GM18499 (cell line): Measurements from ENCODE around the gene KYAT1.
A peak's percentile ranks its signal among the peaks of the same experiment; 100 is the strongest.

Experiments
- ATAC-seq: cut with Tn5 transposase; IDR thresholded peaks from one replicate; pipeline ENCODE4 v1.9.1; 2021; ENCODE audit warnings: moderate number of reproducible peaks; ENCODE audit not compliant: insufficient read depth, unreplicated experiment

Gene KYAT1

DNA sequence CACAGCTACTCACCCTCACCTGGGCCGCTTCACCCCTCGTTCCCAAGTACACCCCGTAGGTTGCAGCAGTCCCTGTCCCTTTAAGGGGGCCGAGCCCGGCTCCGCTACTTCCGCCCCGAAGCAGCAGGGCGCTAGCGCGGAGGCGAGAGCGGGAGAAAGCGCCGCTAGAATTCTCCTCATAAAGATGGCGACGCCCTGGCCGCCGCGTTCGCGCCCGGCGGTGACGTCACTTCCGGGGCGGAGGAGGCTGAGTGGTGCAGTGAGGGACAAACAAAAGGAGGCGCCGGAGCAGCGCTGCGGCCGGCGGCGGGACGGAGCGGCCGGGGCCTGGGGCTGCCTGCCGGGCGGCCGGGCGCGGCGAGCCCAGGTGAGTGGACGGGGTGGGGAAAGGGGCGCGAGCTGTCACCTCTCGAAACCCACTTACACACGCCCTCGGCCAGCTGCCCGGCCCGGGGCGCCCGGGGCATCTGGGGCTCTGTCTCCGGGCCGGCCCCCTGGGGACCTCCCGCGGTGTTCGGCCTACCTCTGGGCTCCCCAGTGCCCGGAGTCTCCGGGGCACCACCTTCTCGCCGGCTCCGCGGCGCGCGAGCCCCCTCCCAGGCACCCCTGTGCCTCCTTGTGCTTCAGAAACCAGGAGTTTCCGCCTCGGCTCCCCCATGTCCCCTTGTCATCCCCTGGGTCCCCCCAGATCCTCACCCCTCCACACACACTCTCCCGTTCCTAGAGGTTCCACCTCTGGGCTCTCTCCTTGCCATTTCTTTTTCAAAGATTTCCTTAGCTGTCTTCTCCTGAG, at the start of gene KYAT1, which contains the start of gene LRRC8A:
Gene KYAT1 (minus strand): TSS at position 67 of the 793 bp plus-strand sequence. CDS start 36,545 bp downstream, outside the sequence.
Gene LRRC8A (plus strand): TSS at position 250 of the 793 bp plus-strand sequence. CDS start 25,032 bp downstream, outside the sequence.
- ATAC-seq = peak; percentile 58

DNA sequence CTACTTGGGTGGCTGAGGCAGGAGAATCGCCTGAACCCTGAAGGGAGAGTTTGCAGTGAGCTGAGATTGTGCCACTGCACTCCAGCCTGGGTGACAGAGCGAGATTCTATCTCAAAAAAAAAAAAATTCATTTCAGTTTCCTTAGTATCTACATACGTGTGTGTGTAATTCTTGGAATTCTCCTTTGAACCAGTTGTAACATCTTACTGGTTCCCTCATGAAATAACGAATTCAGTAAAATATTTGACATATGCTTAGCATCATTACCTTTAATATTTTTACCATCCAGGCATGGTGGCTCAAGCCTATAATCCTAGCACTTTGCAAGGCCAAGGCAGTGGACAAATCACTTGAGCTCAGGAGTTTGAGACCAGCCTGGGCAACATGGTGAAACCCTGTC, 47.8 kb upstream of the KYAT1 start:
- no peak for ATAC-seq

DNA sequence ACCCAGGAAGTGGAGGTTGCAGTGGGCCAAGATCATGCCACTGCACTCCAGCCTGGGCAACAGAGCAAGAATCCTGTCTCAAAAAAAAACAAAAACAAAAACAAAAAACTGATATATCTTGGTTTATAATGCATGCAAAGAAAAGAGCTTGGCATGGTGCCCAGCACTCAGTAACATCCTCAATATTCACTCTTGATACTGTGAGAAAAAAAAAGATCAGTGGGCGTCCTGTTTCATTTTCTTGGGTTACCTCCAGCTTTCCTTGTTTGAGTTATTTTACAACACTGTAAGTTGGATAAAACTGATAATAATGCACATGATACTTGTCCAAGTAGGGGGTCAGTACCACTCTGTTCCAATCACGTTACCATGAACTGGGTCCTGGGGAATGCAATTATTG, 46.9 kb upstream of the KYAT1 start:
- ATAC-seq = no peak

DNA sequence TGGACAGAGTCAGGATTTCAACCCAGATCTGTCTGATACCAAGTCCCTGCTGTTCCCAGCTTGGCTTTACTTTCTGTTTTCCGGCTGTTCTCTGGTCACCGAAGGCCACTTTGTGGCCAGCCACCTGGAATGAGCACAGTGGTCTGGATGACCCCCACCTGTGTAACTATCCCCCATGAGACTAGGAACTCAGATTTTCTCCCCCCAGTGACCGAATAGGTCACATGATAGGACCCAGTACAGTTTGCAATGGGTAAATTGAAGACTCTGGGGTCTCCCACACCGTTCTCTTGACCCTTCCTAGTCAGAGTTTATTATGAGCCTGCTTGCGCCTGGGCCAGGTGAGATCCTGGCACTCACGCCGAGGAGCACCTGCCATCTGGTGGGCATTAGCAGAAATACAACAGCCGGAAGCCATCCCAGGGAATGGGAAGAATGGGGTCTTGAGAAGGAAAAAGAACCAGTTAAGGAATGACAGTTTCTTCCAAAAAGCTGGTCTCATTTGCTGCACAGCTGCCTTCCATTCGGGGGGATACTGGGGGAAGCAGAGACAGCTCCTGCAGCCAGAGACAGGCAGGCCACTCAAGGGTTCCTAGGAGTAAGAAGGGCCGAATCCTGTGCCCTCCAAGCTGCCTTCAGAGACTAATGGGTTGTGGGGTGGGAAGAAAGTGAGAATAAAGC, 46.1 kb upstream of the KYAT1 start:
- no peak for ATAC-seq

DNA sequence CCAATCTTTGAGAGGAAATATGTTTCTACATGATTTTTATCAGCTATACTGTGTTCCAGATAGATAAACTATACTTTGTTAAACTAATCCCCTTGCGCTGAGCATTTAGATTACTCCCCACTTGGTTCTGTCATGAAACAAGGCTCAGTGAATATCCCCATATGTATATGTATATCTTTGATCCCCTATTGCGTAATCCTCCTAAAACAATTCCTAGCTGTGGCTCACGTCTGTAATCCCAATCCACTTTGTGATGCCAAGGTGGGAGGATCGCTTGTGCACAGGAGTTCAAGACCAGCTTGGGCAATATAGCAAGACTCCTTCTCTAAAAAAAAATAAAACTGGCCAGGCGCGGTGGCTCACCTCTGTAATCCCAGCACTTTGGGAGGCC, 41.7 kb upstream of the KYAT1 start:
- ATAC-seq = no peak

DNA sequence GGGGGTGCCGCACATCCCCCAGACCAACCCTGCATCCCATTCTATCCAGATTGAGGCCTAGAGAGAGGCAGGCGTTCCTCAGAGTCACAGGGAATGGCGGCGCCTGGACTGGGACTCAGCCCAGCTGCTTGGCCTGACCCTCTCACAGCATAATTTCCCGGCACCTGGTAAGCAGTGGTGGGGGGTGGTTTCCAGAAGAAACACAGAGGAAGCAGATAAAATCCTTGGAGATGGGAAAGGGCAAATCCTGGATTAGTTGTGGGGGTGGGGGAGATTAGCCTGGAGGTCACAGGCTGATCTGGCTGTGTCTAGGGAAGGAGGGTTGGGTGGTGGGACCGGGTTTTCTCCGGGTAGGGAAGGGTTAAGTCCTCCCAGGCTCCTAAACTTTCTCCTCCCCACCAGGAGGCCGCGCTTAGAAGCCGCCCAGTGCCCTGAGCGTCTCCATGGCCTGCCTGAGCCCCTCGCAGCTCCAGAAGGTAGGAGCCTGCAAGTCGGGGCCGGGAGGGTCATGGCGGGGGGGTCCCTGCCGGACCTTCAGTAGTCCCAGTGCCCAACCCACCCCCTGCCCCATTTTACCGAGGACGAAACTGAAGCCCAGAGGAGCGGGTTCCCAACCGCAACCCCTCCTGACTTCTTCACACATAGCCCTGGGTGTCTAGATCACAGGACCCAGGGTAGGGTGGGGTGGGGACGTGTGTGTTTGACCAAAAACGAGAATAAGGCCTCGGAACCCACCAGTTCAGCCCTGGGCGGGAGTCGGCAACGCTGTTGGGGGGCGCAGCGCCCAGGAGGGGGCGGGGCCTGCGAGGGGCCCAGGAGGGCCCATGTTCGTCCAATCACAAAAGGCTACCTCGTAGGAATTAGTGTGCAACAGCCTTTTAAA, 40.4 kb upstream of the KYAT1 start:
- ATAC-seq = no peak

DNA sequence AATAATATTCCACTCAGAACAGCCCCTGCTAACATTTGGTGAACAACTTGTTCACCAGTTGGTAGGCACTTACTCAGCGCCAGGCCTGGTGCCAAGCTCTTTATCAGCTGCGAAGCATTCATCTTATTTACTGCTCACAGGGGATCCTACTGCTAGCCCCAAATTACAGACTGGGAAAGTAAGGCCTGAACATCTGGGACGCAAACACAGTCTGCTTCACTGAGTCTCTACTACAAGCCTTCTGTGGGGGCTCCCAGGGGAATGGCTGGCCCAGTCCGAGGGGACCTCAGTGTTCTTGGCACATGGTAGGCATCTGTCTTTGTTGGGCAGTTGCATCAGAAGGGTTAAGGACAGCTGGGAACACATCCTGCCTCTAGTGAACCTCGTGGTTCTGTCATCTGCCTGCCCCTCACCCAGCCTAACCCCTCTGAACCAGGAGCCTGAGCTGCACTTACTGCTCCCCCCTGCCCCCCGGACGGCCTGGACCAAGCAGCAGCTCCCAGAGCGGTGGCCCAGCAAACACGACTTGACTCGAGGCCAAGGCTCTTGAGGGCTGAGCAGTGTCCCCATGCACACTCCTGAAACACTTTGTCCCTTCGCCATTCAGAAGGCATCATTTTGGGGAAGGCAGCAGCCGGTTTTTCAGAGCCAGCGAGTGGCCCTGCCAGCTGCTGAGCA, 38.8 kb upstream of the KYAT1 start, which contains the start of gene PHYHD1:
Gene PHYHD1 (plus strand): TSS at position 602 of the 678 bp plus-strand sequence. CDS start 1,342 bp downstream, outside the sequence.
- ATAC-seq = no peak

DNA sequence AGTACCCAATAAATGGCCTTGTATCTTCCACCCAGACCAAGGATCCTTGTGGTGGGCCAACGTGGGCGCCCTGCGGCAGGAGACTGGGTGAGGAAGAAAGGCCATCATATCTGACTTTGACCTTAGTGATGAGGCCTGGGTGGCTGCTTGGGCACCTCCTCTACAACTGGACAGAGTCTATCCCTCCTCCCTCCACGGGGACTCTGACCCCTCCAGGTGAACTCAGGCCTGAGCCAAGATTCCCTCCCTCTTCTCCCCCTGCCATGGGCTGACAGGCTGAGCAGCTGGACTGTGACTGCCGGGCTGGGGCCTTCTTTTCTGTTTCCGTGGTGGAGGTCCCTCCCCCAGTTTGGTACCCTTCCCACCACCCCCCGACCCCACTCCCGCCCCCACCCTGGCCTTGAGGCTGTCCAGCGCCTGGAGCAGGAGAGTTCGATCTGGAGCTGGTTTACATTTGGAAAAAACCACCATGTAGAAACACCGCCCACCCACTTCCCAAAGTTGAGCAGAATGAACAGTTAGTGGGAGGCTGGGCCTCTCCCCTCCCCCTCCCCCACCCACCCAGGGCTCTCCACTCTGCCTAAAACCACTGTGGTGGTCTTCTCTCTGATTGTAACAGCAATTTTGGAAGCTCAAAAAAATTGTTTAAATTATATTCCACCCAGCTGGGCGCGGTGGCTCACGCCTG, 37.8 kb upstream of the KYAT1 start:
- ATAC-seq = no peak

DNA sequence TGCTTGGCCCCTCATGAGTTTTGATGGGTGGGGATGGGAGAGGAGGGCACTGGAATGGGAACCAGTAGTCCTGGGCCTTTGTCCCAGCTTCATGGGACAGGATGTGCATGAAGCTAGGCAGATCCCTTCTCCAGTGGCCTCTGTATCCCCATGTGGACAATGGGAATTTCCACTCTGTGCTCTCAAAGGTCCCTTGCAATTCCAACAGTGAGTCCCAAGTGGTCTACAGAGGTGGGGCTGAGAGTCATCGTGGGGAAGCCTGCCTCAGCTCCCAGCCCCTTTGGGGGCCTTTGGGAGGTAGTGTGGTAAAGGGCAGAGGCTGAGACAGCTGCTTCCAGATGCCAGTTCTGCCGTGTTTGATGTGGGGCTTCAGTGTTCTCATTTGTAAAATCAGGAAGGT, 37.2 kb upstream of the KYAT1 start:
- no peak for ATAC-seq

DNA sequence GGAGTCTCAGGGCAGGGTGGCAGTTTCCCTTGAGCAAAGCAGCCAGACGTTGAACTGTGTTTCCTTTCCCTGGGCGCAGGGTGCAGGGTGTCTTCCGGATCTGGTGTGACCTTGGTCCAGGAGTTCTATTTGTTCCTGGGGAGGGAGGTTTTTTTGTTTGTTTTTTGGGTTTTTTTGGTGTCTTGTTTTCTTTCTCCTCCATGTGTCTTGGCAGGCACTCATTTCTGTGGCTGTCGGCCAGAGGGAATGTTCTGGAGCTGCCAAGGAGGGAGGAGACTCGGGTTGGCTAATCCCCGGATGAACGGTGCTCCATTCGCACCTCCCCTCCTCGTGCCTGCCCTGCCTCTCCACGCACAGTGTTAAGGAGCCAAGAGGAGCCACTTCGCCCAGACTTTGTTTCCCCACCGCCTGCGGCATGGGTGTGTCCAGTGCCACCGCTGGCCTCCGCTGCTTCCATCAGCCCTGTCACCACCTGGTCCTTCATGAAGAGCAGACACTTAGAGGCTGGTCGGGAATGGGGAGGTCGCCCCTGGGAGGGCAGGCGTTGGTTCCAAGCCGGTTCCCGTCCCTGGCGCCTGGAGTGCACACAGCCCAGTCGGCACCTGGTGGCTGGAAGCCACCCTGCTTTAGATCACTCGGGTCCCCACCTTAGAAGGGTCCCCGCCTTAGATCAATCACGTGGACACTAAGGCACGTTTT, 35.5 kb upstream of the KYAT1 start:
- no peak for ATAC-seq

DNA sequence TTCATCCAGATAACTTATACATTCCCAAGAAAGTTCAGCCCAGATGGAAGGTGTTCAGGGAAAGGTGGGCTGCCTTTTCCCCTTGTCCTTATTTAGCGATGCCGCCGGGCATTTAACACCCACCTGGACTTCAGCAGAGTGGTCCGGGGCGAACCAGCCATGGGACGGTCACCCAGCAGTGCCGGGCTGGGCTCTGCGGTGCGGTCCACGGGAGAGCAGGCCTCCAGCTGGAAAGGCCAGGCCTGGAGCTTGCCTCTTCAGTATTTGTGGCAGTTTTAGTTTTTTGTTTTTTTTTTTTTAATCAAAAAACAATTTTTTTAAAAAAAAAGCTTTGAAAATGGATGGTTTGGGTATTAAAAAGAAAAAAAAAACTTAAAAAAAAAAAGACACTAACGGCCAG, 35.0 kb upstream of the KYAT1 start:
- no peak for ATAC-seq

DNA sequence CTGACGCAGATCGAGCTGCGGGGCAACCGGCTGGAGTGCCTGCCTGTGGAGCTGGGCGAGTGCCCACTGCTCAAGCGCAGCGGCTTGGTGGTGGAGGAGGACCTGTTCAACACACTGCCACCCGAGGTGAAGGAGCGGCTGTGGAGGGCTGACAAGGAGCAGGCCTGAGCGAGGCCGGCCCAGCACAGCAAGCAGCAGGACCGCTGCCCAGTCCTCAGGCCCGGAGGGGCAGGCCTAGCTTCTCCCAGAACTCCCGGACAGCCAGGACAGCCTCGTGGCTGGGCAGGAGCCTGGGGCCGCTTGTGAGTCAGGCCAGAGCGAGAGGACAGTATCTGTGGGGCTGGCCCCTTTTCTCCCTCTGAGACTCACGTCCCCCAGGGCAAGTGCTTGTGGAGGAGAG, 34.5 kb upstream of the KYAT1 start:
- no peak for ATAC-seq

DNA sequence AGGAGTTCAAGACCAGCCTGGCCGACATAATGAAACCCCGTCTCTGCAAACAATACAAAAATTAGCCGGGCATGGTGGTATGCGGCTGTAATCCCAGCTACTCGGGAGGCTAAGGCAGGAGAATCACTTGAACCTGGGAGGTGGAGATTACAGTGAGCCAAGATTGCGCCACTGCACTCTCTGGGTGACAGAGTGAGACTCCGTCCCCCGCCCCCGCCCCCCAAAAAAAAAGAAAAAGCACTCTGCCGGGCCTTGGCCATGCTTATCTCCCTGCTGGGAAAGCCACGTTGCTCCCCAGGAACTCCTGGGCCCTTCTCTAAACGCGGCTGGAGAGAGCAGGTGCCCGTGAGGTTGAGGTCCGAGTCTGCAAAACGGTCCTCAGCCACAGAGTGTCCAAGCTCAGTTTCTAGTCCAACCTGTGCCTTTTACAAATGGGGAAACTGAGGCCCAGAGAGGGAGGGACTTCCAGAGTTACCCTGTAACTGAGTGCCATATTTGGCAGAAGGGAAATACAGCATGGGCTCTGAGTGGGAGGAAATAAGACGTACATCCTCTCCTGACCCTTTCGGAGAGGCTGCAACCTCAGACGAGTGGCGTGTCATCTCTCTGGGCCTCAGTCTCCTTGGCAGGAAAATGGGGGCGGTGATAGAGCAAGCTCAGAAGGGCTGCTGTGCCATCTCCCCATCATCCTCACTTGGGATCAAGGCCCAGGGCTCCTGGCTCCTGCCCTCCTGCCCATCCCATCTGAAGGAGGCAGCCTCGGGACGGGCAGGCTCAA, 32.4 kb upstream of the KYAT1 start:
- ATAC-seq = no peak

DNA sequence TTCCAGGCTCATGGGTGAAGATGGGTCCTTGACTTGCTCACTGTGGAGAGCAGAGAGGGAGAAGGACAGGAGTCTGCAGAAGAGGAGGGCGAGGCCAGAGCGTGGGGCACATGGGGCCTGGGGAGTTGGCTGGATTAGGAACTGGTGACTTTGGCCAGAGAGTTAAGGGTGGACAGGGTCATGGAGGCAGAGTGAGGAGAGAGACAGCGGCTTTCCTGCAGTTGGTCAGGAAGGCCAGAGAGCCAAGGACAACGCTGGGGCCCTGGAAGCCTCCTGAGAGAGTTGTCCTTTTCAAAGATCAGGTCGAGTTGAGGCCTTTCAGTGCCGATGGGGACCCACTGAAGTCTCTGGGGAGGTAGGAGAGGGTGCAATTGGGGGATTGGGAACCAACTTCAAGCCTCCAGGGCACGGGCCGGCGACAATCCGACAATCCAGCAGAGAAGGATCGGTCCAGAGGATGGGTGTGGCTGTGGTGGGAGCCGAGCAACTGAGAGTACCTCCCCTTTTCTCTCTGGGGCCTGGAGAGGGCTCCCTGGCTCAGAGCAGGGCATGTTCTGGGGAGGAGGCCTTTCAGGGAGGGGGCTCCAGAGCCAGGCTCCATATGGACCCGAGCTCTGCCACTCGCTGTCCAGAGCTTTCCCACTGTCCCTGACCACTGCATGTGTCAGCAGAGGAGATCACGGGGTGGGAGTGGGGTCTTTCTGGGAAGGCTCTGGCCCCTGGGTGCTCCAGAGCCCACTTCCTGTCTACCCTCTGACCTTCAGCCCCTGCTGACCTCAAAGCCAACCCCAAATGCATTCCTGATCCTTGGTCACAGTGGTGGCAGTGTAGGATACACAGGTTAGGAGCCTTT, 31.5 kb upstream of the KYAT1 start:
- ATAC-seq = no peak

DNA sequence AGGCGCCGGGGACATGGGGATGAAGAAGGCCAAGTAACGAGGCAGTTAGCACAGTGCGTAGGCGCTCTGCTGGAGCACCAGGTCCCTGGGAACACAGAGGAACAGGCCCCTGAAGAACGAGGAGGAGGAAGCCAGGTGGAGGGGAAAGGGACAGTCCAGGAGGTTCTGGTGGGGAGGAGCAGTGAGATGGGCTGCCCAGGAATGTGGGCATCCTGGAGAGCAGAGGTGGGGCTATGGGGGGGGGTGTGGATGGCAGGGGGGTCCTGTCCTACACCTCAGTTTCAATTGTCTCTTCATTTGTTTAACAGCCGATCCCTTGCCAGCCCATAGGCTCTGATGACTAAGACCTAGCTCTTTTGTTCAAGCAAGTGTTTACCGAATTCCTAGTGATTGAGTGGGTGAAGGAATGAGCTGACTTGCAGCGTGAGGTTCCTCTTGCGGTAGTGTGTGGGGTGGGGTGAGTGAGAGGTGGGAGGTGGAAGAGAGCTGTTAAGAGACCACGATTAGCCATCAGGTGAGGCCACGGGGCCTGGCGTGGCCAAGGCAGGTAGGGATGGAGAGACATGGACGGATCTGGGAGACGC, 30.6 kb upstream of the KYAT1 start:
- no peak for ATAC-seq

DNA sequence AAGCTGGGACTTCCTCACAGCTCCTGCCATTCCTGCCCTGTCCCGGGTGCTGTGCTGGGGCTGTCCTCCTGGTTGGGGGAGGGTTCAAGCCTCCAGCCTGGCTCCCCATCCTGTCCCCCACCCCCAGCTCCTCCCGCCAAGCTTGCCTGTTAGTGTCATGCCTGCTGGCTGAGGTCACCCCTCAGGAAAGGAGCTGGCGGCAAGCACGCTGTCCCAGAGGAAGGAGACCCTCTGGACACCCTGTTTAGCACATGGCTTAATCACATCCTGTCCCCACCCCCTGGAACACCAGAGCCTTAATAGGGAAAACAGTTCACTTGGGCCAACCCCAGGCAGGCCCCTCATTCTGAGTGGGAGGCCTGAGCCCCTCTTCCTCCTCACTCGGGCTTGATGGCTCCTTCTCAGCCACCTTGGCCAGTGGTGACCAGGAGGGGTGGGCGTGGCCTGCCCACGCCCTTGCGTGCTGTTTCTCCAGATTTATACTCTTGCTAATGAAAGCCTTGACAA, 29.8 kb upstream of the KYAT1 start:
- no peak for ATAC-seq

DNA sequence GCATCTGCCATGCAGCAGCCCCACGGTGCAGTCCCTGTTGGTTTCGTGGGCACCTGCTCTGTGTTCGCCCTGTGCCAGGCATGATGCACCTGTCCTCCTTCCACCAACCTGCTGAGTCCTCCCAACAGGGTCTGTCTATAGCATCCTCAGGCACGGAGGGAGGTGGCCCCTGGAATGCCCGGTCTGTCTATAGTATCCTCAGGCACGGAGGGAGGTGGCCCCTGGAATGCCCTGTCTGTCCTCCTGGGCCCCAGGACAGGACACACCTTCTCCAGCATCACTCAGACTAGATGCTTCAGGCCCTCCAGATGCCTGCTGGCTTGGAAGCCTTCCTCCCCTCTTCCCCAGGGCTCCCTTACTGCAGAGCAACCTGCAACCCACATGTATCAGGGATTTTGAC, 29.2 kb upstream of the KYAT1 start:
- ATAC-seq = no peak
